ENCODE data around the gene ST3GAL5.
"Not testable (repeated sequence)": the region's sequence is repeated elsewhere in the genome, so short reads cannot be mapped to it uniquely, and the experiment has no call there.

Gene ST3GAL5

DNA sequence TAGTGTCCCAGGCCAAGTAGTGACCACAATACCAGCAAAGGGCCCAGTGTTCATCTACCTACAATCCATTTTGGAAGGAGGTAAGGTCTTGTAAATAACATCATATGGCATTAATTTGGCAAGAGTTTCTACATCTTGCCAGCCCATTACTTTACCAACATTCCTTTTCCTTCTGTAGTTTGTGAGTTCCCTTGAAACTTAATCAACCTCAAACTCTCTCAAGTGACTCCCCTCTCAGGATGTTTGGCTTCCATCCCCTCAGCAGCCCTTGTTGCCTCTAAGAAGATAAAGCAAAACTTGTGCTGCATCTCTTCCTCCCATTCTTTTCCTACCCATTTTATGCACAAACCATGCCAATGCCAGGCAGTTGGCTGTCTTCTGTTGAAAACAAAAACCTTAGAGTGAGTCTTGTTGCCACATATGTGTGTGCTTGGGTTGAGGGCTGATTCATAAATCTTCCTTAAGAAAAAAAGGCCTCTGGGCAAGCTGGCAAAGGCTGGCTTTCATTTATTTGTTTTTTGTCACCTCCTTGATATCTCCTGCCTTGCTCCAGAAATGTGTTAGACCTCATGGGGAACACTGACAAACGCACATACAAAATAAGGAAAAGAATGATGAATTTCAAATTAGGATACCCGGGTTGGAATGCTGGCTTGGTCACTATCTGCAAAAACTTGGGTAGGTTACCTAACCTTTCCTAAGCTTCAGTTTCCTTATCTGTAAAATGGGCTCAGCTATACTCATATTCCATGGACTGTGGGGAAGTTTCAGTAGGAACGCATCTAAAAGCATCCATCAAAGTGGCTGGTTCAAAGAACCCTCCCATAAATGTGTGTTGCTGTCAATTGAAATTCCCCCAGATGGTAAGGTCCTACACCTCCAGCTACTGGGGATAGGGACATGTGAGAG is 29.4 kb upstream of the ST3GAL5 start:
- no peak for DNase-seq

DNA sequence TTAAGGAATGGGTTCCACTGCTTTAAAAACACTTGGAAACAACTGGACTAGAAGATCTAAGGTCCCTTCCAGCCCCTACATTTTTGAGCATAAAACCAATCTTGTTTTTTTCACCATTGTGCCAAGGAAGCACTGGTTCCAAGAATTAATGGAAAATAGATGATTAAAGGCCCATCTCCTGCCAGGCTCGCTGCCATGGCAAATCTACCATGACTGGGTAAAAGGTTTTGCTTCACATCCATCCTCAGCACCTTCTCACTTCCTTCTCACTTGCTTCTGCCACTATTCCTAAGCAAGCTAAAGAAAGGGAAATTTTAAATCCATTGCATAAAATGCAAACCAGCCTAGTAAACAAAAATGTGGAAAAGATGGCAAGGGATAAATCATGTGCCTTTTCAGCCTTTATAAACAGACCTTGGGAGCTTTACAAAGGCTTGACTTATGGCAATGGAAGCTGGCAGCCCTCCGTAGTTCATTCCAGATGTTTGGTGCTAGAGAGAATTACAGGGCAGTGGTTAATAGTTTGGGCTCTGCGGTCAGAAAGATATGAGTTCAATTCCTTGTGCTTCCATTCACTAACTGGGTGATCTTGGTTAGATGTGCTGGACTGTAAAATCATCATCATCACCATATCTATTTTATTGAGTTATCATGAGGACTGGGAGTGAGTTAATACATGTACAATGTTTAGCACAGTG is 27.0 kb upstream of the ST3GAL5 start:
- DNase-seq: no peak

DNA sequence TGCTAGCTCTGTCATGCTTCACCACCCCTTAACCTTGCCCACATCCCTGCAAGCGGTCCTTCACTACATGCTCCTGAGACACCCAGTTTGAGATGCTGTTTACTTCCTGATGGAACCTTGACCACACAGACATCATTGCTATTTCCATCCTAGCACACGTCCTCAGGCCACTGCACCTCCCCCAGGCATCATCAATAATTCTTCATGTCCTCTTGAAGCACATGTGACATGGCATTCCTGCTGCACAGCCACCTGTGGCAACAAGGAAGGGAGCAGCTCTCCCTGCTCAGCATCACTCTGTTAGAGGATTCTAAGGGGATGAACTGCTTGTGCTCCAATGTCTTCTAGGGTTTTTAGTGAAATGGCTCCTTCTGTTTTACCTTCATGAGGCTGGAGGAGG is 26.1 kb upstream of the ST3GAL5 start:
- no peak for DNase-seq

DNA sequence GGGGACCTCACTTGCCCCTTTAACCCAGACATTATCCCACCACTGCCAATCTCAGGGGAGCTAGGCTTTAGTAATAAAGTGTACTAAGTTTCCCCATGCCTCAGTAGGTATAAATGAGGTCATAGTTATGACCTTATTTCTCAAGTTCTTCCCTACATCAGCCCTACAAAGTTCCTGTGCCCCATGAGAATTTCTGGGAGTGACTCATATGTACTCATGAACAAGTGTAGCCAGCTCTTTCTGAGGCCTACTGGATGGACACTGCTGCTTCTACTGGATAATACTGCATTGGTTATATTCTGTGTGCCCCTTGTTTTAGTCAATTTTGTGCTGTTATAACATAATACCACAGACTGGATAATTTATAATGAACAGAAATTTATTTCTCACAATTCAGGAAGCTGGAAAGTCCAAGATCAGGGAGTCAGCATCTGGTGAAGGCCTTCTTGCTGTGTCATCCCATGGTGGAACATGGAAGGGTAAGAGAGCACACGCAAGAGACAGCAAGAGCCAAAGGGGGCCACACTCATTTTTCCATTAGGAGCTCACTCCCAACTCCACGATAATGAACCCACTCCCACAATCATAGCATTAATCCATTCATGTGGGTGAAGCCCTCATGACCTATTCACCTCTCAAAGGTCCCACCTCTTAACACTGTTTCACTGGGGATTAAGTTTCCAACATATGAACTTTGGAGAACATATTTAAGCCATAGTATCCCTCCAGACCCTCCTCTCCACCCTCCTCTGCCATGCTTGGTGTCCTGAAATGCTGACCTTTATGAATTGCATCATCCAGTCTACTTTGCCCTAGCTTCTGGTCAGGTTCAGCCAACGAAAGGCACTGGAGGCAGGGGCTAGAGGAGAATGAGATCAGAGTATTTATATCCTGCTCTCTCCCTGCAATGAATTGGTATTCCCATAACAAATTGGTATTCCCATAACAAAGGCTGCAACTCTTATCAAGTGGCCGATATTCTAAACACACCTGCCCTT is 25.4 kb upstream of the ST3GAL5 start:
- DNase-seq: no peak

DNA sequence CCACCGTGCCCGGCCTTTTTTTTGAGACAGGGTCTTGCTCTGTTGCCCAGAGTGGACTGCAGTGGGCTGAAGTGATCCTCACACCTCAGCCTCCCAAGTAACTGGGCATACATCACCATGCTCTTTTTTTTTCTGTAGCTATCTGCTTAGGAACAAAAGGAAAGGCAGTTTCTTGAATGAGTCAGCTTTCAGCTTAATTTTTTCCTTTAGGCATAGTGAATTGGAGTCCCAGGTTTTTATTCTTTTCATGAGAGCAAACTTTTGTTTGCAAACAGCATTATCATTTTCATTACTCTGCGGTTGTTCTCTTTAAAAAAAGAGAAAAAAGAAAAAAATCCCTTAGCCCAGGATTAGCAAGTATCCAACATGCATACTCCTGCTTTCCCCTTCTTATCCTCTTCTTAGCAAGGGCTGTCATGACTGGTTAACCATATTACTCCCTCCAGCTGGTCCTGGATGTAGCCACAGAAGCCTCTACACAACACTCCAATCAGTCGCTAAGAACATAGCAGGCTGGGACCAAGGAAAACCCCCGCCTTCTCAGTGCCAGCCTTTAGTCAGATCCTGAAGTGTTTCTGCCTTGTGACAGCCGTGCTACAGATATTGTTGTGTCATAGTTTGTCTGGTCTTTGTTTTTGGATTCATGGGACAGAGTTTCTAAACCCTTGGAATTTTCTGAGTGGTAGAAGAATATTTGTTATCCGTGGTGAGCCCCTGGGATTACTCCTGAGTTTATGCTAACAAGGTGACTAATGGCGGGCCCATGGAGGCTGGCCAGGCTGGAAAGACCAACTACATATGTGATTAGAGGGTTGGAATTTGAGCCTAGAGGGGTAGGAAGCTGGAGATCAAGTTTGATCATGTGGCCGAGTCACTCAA is 23.3 kb upstream of the ST3GAL5 start:
- DNase-seq: no peak

DNA sequence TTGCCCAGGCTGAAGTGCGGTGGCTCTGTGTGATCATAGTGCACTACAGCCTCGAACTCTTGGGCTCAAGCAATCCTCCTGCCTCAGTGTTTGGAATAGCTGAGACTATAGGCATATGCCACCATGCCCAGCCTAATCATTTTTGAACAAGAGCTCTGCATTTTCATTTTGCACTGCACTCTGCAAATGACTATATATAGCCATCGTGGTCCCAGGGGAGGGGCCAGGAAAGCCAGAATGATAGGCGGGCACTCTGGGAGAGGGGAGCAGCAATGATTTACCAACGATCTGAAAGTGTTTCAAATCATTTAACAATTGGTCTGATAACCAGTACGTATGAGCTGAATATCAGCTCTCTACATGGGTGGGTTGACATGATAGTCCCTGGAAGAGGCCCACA is 22.3 kb upstream of the ST3GAL5 start:
- DNase-seq: no peak

DNA sequence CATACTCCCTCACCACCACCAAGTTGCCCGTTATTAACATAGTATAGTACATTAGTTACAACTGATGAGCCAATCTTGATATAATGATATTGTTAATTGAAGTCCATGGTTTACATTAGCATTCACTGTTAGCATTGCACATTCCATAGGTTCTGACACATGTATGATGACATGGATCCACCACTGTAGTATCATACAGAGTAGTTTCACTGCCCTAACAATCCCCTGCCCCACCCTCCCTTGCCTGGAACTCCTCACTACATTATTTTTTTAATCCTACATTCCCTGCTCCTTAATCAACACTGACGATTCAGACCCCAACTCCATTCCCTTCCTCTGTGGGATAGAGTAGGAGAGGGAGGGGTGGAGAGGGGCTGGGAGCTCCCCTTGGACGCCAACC is 20.2 kb upstream of the ST3GAL5 start:
- DNase-seq: no peak

DNA sequence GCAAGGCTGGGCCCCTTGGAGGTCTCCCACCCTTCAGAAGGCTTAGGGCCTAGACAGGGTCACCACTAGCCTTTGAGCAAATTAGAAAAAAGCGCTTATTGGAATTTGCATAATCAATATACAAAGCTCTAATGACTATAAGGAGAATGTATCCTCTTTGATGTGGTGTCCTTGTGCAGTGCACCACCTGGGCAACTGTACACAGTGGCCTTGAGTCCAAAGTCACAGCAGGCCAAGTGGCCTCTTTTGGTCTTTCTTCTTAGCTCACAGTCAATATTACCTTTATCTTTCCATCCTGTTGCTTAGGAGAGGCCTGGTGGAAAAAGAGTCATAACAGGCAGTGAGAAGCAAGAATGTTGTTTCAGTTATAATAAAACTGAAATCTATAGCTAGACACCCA is 19.7 kb upstream of the ST3GAL5 start:
- no peak for DNase-seq

DNA sequence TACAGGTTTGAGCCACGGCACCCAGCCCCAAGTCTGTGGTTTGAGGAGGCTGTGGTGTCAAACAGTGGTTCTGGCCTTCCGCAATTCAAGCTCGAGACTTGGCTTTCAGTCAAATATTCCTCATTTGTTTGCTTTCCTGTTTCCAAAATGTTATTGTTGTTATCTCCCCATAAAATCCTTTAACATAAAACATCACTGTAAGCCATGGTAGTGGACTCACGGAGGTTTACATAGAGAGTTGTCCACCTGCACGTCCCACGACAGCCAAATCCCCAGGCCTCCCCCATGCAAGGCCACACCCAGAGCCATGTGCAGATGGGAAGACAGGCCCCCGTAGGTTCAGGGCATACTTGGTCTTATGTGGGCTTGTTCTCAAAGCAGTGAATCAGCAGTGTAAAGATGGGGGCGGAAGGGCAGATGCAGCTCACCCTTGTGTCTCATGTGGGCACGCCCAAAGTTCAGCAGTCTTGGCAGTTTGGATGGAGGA is 18.9 kb upstream of the ST3GAL5 start:
- no peak for DNase-seq

DNA sequence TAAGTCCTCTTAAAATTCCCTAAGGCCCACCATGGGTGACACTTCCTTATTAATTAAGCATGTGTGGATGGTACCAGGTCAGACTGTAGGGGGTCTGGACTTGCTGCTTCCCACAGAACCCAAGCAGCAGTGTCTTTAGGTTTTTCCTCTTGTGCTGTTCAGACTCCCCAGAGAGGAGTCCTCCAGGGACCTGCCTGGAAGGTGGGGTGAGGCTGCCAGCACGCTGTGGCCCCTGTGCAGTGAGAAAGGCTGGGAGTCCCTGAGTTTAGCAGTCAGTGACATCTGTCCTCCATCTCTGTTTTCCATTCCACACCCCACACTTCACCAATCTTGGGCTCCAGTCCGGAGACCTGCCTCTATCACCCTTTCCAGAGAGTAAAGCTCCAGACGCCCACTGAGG is 18.0 kb upstream of the ST3GAL5 start:
- no peak for DNase-seq

DNA sequence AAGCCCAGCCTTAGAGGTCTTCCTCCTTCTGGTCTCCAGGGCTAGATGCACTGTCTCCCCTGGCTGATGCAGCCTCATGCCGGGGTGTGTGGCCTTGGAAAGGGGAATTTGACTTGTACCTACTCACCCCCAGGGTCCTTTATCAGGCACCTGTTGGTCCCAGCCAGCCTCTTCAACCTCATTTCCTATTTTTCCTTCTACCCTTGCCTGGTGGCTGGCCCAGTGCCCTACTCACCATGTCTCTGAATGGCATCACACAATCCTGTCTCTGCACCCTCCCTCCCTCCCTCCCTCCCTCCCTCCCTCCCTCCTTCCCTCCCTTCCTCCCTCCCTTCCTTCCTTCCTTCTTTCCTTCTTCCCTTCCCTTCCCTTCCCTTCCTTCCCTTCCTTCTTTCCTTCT is 17.1 kb upstream of the ST3GAL5 start:
- no peak for DNase-seq

DNA sequence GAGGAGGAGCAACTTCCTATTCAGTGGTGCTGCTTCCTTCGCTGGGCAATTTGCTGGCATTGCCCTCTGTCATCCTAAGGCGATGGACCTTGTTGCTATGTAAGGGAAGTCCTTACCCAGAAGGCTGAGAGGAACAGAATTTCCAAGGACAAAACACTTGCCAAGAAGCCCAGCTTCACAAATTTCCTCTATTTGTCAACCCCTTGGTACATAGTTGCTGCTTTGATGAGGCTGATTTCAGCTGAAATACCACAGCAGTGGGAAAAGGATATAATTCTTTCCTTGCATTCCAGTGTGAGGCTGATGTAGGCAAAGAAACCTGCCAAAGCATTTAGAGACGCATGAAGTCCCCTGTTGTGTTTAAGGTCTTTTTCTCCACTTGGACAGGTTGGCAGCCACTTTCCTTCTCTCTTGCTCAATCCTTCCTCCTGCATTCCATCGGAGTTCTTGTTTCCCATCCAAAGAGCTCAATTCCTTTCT is 16.4 kb upstream of the ST3GAL5 start:
- no peak for DNase-seq

DNA sequence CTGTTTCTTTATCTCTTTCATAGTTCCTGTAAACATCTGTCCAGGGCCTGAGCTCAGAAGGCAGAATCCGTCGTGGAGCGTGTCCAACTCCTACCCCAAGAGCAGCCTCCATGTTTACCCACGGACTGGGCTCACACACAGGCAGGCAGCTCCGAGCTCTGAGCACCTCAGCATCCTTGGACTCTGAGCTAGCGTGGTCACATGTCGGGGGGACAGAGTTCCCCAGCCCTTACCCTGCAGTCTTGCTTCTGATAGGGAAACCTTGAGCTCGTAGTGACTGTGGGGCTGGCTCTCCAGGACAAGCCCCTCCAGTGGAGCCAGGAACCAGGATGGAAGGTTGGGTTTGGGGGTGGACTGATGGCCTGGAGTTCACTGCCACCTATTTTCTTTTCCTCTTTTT is 15.1 kb upstream of the ST3GAL5 start:
- no peak for DNase-seq

DNA sequence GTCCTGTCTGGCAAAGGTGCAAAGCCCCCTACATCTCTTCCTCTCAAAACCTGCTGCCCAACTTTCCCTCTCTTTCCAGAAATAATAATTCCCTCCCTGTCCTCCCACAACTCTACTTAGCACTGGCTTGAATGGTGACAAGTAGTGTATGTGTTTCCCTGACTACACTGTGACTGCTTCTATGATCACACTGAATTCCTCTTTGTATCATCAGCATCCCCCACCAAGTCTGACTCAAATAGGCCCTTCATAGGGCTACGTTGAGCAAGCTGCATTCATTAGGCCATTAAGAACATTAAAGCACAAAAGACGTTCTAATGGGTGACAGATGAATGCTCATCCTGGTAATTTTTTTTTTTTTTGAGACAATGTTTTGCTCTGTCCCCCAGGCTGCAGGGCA is 13.7 kb upstream of the ST3GAL5 start:
- no peak for DNase-seq

DNA sequence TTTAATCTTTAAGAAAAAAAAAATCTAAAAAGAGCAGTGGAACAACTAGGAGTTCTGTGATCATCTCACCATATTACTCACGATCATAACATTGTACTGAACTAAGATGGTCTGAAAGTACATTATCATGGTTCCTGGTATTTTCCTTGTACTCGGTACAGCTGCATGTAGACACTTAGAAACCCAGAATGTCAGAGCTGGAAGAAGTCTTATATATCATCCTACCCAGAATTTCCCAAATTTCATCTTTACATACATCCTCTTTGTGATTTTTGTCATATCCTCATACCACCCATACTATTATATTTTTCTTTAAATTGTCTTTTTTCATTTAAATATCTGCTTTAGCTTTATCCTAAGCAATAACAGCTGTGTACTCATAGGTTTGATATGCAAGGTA is 12.4 kb upstream of the ST3GAL5 start:
- no peak for DNase-seq

DNA sequence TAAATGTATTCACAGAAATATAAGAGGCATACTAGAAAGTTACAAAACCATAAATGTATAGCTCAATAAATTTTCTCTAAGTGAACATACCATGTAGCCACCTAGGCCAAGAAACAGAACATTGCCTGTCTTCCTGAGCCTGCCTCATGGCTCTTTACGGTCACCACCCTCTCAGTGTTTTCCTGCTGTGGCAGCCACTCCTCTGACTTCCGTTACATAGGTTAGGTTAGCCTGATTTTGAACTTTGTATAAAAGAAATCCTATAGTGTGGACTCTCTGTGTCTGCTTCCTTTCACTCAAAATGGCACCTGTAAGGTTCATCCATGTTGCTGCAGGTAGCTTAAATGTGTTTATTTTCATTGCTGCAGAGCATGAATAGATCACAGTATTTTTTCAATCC is 11.6 kb upstream of the ST3GAL5 start:
- DNase-seq: no peak

DNA sequence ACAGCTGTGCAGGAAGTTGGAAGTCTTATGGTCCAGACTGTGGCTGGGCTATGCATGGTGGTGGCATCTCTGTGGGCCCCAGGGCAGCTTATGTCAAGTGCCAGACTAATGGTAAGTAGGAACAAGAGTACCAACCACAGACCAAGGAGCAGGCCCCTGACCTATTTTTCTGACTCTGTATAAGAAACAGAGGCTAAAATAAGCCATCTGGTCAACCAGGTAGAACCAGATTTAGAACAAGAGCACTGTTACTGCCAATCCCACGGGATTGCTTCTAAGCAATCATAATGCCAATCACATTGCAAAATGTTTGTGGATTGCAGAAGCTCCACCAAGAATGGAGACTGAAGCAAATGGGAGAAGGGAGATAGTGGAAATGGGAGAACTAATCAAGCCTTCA is 11.1 kb upstream of the ST3GAL5 start:
- DNase-seq: no peak

DNA sequence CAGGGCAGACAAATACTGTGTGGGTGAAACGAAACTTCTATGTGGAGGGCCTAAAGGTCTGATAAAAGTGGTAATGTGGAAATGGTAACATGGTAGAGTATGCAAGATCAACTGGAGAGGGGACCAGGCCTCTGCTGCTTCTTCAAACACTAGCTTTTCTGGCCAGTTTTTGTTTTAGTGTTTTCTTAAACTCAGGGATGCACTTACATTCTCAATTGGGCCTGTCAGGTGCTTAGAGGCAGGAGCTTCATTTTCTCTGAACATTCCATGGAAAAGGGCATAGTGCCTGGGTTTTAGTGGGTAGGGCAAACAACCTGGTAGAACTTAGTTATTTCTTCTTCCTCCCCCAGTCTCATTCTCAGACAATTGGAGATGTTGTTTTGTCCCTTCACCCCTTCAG is 10.5 kb upstream of the ST3GAL5 start:
- no peak for DNase-seq

DNA sequence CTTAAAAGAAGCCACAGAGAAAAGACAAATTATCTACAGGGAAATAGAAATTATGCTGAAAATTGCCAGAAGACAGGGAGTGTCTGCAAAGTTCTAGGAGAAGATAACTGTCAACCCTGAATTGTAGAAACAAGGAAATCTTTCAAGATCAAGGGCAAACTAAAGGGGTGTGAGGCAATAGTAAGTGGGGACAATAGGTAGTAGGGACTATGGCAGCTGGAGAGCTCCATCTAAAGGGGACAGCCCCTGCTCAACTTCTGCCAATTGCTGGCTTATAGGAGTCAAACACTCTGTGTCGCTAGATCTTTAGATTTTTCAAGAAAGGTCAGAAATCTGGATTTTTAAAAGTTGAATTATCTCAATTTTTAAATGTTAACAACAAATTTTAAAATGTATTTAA is 10.1 kb upstream of the ST3GAL5 start:
- no peak for DNase-seq

DNA sequence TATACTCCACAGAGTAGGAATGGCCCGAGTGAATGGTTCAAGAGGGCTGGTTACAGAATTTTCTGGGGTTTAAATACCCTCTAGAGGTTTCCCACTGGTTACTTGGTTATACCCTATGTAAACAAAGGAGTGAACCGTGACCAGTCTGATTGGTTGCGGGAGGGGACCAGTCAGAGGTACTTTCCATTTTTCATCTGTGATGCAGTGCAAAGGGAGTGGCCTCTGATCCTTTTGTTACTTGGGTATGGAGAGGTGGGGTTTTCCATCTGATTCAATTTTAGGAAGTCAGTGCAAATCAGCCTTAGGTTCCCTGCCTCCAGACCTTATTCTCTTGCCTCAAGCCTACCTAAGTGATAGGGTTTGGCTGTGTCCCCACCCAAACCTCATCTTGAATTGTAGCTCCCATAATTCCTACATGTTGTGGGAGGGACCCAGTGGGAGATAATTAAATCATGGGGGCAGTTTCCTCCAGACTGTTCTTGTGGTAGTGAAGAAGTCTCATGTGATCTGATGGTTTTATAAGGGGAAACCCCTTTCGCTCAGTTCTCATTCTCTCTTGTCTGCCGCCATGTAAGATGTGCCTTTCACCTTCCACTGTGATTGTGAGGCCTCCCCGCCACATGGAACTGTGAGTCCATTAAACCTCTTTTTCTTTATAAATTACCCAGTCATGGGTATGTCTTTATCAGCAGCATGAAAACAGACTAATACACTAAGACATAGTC is 5.9 kb upstream of the ST3GAL5 start:
- not testable (repeated sequence) for DNase-seq

Measured in NCI-H1694 treated with DMSO at 0.1 percent for 48 hours (cell line).